MM.1S (cell line): ENCODE measurements around the gene WDR70.
"Not testable (repeated sequence)": the region's sequence is repeated elsewhere in the genome, so short reads cannot be mapped to it uniquely, and the experiment has no call there.

Experiments used
- DNase-seq: peaks from one replicate; pipeline ENCODE4 v3.0.0-alpha.2; 2015
- H2AFZ ChIP-seq: fragments of 300-600 bp; sonication (generic); 2 replicates; pipeline ENCODE4 v1.6.0; 2016; ENCODE audit warnings: antibody characterized with exemption, low read length
- H3F3A ChIP-seq: fragments of 300-600 bp; sonication (generic); 2 replicates; pipeline ENCODE4 v1.6.1; 2016; ENCODE audit warnings: mild to moderate bottlenecking, antibody characterized with exemption, low read length, moderate library complexity, mixed read lengths; ENCODE audit not compliant: insufficient read depth
- H3K27ac ChIP-seq: fragments of 300-600 bp; sonication (generic); 2 replicates; pipeline ENCODE4 v1.5.1; 2016; ENCODE audit warnings: mild to moderate bottlenecking, low read length
- H3K27me3 ChIP-seq: fragments of 300-600 bp; sonication (generic); replicated peaks from 2 replicates; pipeline ENCODE4 v1.6.0; 2016; ENCODE audit warnings: low read length; ENCODE audit not compliant: insufficient read depth
- H3K36me3 ChIP-seq: fragments of 300-600 bp; sonication (generic); replicated peaks from 2 replicates; pipeline ENCODE4 v1.6.1; 2016; ENCODE audit warnings: mild to moderate bottlenecking, low read length, mixed read lengths; ENCODE audit not compliant: insufficient read depth
- H3K4me1 ChIP-seq: fragments of 300-600 bp; sonication (generic); 2 replicates; pipeline ENCODE4 v1.6.1; 2016; ENCODE audit warnings: low read length, mixed read lengths
- H3K4me2 ChIP-seq: fragments of 300-600 bp; sonication (generic); 2 replicates; pipeline ENCODE4 v1.6.0; 2016; ENCODE audit warnings: low read depth, low read length
- H3K4me3 ChIP-seq: fragments of 300-600 bp; sonication (generic); 2 replicates; pipeline ENCODE4 v1.5.1; 2016; ENCODE audit warnings: low read length, mixed read lengths
- H3K79me2 ChIP-seq: fragments of 300-600 bp; sonication (generic); 2 replicates; pipeline ENCODE4 v1.6.1; 2016; ENCODE audit warnings: mixed run types, low read length, mixed read lengths
- H3K9ac ChIP-seq: fragments of 300-600 bp; sonication (generic); 2 replicates; pipeline ENCODE4 v1.6.1; 2016; ENCODE audit warnings: low read length, mixed read lengths
- H3K9me2 ChIP-seq: fragments of 300-600 bp; sonication (generic); replicated peaks from 2 replicates; pipeline ENCODE4 v1.6.1; 2016; ENCODE audit warnings: mild to moderate bottlenecking, low read length, mixed read lengths; ENCODE audit not compliant: insufficient read depth
- H3K9me3 ChIP-seq: fragments of 300-600 bp; sonication (generic); replicated peaks from 2 replicates; pipeline ENCODE4 v1.6.1; 2016; ENCODE audit warnings: mild to moderate bottlenecking, low read length, mixed read lengths; ENCODE audit not compliant: insufficient read depth
- H4K20me1 ChIP-seq: fragments of 300-600 bp; sonication (generic); 2 replicates; pipeline ENCODE4 v1.6.1; 2016; ENCODE audit warnings: mild to moderate bottlenecking, low read length, moderate library complexity, mixed read lengths; ENCODE audit not compliant: insufficient read depth
- EZH2 ChIP-seq: fragments of 300-600 bp; sonication (generic); optimal IDR thresholded peaks from 2 replicates; pipeline ENCODE3; 2017; ENCODE audit warnings: low read depth, mild to moderate bottlenecking, antibody characterized with exemption, low read length, mixed read lengths
- EZH2phosphoT487 ChIP-seq: fragments of 300-600 bp; sonication (generic); IDR thresholded peaks from 2 replicates; pipeline ENCODE4 v1.6.1; 2018; ENCODE audit warnings: antibody characterized with exemption, low read length
- TF ChIP-seq, protein P1 (sequence below): fragments of 300-600 bp; sonication (generic); IDR thresholded peaks from 2 replicates; pipeline ENCODE4 v1.5.1; 2016; ENCODE audit warnings: antibody characterized with exemption, low read length, mixed read lengths

WDR70 gene

DNA sequence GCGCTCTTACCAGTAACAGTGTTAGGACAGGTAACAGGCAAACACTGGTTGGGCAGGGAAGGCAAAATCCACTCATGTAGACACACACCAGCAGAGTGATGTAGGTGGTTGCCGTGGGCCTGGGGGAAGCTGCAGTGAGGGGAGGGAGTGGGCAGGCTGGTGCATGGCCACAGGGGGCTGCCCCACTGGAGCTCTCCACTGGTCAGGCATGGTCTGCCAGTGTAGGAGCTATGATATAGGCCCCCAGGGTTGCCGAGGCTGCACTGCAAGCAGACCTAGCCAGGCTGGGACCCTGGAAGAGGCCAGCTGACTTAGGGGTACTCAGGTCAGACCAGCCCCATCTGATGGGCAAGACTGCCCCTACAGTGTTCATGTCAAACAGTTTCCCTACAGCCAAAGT, 306.1 kb downstream of the WDR70 start:
- no peak overlapping the region for H3K4me2 ChIP-seq
- no peak overlapping the region for H2AFZ ChIP-seq
- H3K27ac ChIP-seq, result no peak overlapping the region
- no peaks in the 10 kb centered on the region for H3K9me2 ChIP-seq
- H3K27me3 ChIP-seq, result no peaks in the 10 kb centered on the region
- no peak for DNase-seq
- H4K20me1 ChIP-seq, result no peaks in the 10 kb centered on the region
- H3K9me3 ChIP-seq, result no peaks in the 10 kb centered on the region
- no peaks in the 10 kb centered on the region for H3K4me1 ChIP-seq
- H3K4me3 ChIP-seq, result no peak overlapping the region
- no peak overlapping the region for H3K9ac ChIP-seq
- TF ChIP-seq EZH2, result no peak
- TF ChIP-seq EZH2phosphoT487, result no peak
- TF ChIP-seq, protein P1, sequence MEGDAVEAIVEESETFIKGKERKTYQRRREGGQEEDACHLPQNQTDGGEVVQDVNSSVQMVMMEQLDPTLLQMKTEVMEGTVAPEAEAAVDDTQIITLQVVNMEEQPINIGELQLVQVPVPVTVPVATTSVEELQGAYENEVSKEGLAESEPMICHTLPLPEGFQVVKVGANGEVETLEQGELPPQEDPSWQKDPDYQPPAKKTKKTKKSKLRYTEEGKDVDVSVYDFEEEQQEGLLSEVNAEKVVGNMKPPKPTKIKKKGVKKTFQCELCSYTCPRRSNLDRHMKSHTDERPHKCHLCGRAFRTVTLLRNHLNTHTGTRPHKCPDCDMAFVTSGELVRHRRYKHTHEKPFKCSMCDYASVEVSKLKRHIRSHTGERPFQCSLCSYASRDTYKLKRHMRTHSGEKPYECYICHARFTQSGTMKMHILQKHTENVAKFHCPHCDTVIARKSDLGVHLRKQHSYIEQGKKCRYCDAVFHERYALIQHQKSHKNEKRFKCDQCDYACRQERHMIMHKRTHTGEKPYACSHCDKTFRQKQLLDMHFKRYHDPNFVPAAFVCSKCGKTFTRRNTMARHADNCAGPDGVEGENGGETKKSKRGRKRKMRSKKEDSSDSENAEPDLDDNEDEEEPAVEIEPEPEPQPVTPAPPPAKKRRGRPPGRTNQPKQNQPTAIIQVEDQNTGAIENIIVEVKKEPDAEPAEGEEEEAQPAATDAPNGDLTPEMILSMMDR, result no peak
- no peaks in the 10 kb centered on the region for H3K79me2 ChIP-seq
- no peaks in the 10 kb centered on the region for H3F3A ChIP-seq
- no peaks in the 10 kb centered on the region for H3K36me3 ChIP-seq

DNA sequence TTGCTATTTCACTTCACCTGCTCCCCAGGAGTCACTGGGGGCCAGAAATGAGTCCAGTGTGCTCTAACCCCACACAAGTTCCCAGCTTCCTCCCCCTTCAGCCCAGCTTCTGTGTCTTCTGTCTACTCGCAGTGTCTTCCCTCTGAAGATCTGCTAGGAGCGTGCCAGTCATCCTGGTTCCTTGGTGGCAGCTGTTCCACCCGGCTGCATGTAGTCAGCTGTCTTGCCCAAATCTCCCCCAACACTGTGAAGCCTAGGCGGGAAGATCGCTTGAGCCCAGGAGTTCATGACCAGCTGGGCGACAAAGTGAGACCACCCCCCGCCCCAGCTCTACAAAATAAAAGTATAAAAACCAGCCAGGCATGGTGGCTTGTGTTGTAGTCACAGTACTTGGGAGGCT, 306.7 kb downstream of the WDR70 start:
- no peak overlapping the region for H3K9ac ChIP-seq
- H3K79me2 ChIP-seq, result no peaks in the 10 kb centered on the region
- H4K20me1 ChIP-seq, result no peaks in the 10 kb centered on the region
- H3K4me2 ChIP-seq, result no peak overlapping the region
- no peak overlapping the region for H3K27ac ChIP-seq
- no peak overlapping the region for H2AFZ ChIP-seq
- H3K9me3 ChIP-seq, result no peaks in the 10 kb centered on the region
- no peaks in the 10 kb centered on the region for H3F3A ChIP-seq
- TF ChIP-seq EZH2 (no peak), EZH2phosphoT487 (no peak)
- TF ChIP-seq, protein P1, result no peak
- H3K4me1 ChIP-seq, result no peaks in the 10 kb centered on the region
- no peaks in the 10 kb centered on the region for H3K27me3 ChIP-seq
- no peaks in the 10 kb centered on the region for H3K36me3 ChIP-seq
- H3K4me3 ChIP-seq, result no peak overlapping the region
- no peak for DNase-seq
- no peaks in the 10 kb centered on the region for H3K9me2 ChIP-seq

DNA sequence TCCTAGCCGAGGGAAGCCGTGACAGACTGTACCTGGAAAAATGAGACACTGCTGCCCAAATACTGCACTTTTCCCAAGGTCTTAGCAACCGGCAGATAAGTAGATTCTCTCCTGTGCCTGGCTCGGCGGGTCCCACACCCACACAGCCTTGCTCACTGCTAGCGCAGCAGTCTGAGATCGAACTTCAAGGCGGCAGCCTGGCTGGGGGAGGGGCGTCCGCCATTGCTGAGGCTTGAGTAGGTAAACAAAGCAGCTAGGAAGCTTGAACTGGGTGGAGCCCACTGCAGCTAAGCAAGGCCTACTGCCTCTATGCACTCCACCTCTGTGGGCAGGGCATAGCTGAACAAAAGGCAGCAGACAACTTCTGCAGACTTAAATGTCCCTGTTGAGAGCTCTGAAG, 309.8 kb downstream of the WDR70 start:
- not testable (repeated sequence) for H3F3A ChIP-seq, H2AFZ ChIP-seq, H3K4me1 ChIP-seq, H3K9me2 ChIP-seq, H3K27me3 ChIP-seq, H3K4me2 ChIP-seq, DNase-seq, H3K9ac ChIP-seq, H4K20me1 ChIP-seq, H3K9me3 ChIP-seq, H3K36me3 ChIP-seq, H3K4me3 ChIP-seq, H3K27ac ChIP-seq, H3K79me2 ChIP-seq

DNA sequence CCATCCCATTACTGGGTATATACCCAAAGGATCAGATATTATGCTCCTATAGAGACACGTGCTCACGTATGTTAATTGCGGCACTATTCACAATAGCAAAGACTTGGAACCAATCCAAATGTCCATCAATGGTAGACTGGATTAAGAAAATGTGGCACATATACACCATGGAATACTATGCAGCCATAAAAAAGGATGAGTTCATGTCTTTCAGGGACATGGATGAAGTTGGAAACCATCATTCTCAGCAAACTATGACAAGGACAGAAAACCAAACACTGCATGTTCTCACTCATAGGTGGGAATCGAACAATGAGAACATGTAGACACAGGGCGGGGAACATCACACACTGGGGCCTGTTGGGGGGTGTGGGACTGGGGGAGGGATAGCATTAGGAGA, 315.2 kb downstream of the WDR70 start:
- H3K9me2 ChIP-seq, H2AFZ ChIP-seq, H3K9ac ChIP-seq, H3K4me1 ChIP-seq, H3K36me3 ChIP-seq, H4K20me1 ChIP-seq, H3F3A ChIP-seq, H3K27me3 ChIP-seq, H3K4me3 ChIP-seq, H3K27ac ChIP-seq, H3K4me2 ChIP-seq, H3K79me2 ChIP-seq, H3K9me3 ChIP-seq, DNase-seq: not testable (repeated sequence)
